HG03457 (cell line): ENCODE measurements around the gene DONSON.
"Not testable (repeated sequence)": the region's sequence is repeated elsewhere in the genome, so short reads cannot be mapped to it uniquely, and the experiment has no call there.

Experiments
- ATAC-seq: cut with Tn5 transposase; IDR thresholded peaks from one replicate; pipeline ENCODE4 v1.9.1; 2021; ENCODE audit warnings: moderate number of reproducible peaks; ENCODE audit not compliant: unreplicated experiment

The DONSON gene, protein sequence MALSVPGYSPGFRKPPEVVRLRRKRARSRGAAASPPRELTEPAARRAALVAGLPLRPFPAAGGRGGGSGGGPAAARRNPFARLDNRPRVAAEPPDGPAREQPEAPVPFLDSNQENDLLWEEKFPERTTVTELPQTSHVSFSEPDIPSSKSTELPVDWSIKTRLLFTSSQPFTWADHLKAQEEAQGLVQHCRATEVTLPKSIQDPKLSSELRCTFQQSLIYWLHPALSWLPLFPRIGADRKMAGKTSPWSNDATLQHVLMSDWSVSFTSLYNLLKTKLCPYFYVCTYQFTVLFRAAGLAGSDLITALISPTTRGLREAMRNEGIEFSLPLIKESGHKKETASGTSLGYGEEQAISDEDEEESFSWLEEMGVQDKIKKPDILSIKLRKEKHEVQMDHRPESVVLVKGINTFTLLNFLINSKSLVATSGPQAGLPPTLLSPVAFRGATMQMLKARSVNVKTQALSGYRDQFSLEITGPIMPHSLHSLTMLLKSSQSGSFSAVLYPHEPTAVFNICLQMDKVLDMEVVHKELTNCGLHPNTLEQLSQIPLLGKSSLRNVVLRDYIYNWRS

DNA sequence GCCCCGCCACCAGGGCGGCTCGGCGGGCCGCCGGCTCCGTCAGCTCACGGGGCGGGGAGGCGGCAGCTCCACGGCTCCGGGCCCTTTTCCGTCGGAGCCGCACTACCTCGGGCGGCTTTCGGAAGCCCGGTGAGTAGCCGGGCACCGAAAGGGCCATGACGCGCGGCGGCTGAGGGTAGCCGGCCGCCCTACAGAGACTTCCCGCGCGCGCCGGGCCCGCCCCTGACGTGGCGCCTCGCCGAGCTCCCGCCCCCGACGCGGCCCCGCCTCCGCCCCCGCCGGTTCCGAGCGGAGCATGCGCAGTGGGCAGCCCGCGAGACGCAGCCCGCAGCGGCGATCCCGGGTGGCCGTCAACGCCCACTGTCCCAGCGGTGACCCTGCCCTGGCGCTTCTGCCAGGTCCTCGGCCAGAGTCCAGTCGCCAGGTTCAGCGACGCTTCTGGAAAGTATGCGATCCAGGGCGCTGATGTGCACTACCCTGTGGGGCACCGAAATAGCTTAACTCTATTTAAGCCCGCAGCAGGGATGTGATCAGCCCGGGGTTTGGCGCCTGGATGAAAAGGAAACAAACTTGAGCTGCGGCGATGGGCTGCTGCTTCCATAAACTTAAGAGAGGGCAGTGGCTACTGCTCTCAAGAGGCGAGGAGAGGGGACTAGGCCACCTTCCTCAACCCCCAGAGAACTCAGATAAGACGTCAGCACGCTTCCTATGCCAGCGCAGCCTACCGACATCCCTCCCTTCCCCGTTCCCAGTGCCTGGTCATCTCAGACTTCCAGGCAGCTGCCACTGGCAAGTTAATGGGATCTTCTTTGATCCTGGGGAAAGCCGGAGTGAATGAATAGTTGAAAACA lies at the start of gene DONSON:
TSS of gene DONSON (minus strand) at position 200 of the 851 bp plus-strand sequence. CDS start at position 157, 43 bp downstream.
- peak; percentile 89 for ATAC-seq

DNA sequence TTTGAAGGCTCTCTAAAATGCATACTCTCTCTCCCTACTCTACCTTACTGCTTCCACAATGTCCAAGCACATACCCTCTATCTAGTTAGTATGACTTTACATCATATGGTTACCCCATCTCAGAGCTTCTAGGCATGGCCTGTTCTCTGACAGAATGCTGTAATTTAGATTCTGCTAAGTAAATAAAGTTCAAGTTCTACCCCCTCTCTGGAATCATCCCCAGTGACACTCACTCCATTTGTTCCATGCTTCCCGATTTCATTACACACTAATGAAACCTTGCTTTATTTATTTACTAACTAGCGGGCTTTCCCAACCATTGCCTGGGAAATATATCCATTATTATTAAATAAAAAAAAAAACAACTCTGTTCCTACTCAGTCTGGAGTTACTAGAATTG lies 45.8 kb upstream of the DONSON start:
- no peak for ATAC-seq

DNA sequence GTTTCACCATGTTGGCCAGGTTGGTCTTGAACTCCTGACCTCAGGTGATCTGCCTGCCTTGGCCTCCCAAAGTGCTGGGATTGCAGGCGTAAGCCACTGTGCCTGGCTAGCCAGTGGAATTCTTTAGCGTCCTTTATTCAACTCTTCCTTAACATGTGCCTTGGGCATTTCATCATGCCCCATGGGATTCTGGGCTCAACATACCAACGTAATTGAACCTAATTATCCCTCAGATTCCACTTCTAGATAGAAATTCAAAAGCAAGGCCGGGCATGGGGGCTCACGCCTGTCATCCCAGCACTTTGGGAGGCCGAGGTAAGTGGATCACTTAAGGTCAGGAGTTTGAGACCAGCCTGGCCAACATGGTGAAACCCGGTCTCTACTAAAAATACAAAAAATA lies 37.7 kb upstream of the DONSON start:
- not testable (repeated sequence) for ATAC-seq

DNA sequence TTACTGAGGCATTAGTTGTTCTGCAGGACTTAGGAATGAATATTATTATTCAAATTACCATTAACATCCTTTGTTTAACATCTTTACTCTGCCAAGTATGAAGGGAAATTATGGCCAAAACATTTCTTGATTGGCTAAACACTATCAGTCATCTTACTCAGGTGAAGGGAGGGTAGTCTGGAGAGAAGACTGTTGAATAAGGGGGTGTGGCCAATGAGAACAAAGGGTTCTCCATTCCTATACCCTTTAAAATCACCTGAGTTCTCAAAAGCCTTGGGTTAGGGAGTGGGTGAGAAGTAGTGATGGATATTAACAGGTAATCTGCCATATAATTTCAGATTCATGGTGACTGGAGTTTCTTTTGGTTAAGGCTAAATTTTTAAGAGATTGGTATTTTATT lies 33.8 kb upstream of the DONSON start:
- no peak for ATAC-seq

DNA sequence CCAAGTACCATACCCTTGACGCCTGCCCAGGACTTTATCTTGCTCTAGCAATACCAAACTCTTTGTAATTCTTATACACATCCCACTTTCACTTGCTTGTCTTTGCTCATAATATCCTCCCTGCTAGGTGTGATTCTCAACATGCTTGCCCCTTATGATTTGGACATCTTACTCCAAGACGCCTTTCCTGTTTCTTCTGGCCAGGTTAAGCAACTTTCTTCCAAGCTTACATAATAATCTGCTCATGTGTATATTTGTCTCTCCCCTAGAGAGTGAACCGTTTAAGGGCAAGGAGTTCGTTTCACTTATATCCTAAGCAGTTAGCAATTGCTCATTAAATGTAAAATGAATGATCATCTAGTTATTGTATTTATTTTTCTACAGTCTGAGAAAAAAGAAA lies 31.2 kb upstream of the DONSON start:
- ATAC-seq, result no peak

DNA sequence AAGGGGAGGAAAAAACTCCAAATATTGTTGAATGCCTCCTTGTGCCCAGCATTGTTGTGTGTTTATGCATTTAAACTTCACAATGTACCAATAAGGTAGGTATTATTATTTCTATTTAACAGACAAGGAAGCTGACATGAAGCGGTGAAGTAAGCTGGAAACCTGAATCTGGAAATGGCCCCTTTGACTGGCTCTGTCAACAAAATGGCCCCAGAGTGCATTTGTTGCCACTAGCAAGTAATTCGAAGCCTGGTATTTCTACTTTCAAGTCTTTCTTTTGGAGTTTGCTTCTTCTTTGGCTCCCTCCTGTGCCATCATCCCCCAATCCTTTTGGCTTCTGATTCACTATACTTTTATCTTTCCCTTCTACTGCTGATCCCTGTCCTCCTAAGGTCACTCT lies 29.9 kb upstream of the DONSON start:
- ATAC-seq, result no peak

DNA sequence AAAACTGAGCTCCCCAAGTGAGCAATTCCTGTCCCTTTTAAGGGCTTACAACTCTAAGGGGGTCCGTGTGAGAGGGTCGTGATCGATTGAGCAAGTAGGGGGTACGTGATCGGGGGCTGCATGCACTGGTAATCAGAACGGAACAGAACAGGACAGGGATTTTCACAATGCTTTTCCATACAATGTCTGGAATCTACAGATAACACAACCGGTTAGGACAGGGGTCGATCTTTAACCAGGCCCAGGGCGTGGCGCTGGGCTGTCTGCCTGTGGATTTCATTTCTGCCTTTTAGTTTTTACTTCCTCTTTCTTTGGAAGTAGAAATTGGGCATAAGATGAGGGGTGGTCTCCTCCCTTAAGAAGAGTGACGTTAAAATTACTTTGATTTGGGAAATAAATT lies 29.1 kb upstream of the DONSON start:
- not testable (repeated sequence) for ATAC-seq

DNA sequence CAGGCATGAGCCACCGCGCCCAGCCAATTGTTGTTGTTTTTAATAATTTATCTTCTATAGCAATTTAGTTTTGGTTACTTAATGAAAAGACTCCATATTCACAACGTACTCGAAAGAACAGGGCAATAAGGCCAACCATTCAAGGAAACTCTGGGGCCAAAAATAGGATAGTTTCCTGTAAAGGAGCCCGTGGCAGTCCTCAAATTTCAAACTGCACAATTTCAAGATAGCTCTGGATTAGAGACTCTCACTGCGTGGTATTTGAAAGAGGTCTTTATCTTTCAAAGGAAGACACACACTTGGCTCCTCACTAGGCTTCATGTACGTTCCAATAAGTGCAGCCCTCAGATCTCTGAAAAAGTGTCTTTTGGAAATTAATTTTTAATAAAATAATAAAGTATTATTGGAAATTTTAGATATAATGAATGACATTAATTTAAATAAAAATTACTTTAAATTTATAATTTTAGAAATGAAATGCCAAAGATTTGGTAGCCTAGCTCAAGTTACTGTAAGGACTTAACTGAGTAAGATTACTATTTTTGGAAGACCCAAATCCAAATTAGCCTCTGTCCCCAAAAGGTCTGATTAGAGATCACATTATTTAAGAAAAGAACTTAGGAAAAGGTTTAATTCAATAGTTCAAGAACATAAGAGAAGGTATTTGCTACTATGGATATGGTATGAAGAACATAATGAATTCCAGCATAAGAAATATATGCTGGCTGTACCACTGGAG lies 22.7 kb upstream of the DONSON start:
- no peak for ATAC-seq

DNA sequence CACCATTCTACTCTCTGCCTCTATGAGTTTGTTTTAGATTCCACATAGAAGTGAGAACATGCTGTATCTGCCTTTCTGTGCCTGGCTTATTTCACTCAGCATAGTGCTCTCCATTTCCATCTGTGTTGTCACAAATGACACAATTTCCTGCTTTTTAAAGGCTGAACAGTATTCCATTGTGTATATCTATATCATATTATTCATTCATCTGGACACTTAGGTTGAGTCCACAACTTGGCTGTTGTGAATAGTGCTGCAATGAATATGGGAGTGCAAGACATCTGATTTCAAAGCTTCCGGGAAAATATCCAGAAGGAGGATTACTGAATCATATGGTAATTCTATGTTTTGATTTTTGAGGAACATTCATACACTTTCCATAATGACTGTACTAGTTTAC lies 20.1 kb upstream of the DONSON start:
- ATAC-seq, result no peak

DNA sequence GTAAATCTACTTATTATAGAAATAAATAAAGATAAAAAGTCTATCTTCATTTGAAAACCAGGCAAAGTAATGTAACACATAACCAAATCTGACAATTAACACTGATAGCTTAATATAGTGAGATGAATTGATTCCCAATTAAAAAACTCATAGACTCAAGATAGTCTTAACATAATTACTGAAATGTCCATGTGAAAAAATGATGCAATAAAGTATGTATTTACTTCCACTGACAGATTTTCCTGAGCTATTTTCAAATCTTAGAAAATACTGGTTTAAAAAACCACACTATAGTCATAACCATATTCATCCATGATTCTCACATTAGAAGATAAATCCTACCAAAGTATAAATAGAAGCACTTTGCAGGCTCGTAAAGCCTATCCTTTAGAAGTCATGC lies 9.6 kb upstream of the DONSON start:
- no peak for ATAC-seq

DNA sequence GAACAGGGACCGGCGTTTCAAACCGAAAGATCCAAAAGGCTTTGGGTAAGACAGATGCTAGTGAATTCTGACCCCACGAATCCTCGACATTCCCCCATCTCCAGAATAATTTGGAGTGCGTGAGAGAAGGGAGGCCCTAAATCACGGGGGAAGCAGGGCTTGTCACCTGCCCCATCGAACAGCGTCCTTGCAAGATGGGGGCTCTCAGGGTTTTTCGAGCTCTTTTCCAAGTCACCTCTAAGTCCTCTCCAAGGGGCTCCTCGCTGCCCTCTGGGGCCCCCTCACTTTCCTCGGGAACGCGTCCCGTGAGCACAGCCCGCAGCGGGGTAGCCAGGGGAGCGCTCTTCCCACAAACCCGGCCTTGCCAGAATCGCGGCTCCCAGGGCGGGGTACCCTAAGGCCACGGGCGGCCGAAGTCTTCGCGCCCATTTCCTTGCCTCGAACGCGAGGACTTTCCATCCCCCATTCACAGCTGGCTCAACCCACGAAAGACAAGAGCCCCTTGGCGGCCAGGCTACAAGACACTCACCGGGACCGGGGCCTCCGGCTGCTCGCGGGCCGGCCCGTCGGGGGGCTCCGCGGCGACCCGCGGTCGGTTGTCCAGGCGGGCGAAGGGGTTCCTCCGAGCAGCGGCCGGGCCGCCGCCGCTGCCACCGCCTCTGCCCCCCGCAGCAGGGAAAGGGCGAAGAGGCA lies 546 bp downstream of the DONSON start:
- ATAC-seq, result no peak

DNA sequence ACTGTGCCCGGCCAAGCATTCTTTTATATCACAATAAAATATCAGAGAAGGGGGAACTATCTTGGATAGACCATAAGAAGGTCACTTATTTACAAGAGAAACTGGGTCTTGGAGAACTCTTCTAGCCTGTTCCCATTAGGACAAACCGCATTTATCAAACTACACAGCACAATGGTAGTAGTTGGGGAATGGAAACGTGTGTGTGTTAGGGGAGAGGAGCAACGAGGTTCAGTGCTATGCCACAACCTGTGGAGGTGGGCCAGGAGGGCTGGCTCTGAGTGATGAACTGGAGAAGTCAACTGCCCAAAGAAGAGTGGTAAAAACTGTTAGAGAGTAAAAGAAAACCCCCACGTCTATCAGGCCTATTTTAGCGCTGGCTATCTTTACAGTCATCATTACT lies 1.6 kb downstream of the DONSON start:
- no peak for ATAC-seq

DNA sequence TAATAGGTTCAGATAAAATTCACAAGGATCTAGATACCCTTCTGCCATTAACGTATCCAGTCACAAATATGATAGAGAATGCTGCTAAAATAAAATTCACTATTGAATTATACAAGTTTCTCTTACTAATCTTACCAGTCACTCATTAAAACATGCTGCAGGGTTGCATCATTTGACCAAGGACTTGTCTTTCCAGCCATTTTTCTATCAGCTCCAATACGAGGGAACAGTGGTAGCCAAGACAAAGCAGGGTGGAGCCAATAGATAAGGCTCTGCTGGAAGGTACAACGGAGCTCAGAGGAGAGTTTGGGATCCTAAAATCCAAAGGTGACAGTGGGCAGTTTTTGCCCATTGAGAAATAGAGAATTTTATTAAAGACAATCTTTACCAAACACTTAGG lies 4.0 kb downstream of the DONSON start:
- no peak for ATAC-seq

DNA sequence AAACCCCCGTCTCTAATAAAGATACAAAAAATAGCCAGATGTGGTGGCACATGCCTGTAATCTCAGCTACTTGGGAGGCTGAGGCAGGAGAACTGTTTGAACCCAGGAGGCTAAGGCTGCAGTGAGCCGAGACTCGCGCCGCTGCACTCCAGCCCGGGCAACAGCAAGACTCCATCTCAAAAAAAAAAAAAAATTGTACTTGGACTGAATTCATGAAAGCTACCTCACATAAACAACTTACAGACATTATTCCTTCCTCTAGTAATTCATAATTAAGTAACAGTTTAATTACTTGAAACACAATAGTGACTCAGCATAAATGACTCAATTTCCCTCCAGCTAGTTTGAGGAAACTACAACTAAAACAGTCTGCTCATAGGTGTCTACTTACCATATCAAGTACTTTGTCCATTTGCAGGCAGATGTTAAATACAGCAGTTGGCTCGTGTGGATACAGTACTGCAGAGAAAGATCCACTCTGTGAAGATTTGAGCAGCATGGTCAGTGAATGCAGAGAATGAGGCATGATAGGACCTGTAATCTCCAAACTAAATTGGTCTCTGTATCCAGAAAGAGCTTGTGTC lies 9.4 kb downstream of the DONSON start:
- ATAC-seq, result no peak

DNA sequence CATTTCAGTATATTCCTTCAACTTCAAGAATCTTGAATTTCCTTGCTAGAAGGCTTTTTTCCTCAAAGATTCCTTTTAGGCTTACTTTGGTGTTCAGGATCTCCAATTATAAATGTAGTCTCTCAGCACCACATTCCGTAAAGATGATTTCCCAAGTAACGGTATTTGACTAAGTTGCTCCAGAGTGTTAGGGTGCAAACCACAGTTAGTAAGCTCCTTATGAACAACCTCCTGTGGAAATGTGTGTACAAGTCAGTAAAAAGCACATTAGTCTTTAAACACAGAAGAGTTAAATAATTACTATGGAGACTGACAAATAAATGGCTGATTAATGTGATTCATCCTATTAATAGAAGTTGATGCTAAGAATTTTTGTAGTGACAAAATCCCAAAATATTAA lies 10.3 kb downstream of the DONSON start:
- no peak for ATAC-seq

DNA sequence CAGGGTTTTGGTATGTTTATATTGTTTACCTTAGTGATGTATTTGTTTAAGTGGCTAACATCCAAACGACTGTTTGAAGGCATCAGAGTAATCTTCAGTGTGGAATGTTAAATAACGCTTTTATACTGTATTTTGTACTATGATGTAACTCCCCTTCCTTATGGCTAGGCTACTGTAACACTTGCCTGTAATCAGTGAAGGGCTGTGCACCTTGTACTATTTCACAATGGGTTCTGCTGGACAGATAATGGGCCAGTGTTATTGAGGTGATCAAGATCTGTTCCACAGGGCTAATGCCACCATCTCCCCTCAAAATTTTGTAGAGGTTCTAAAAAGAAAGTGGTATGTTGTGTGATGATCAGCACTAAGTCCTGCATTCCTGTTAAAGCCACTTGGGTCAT lies 11.7 kb downstream of the DONSON start:
- not testable (repeated sequence) for ATAC-seq

DNA sequence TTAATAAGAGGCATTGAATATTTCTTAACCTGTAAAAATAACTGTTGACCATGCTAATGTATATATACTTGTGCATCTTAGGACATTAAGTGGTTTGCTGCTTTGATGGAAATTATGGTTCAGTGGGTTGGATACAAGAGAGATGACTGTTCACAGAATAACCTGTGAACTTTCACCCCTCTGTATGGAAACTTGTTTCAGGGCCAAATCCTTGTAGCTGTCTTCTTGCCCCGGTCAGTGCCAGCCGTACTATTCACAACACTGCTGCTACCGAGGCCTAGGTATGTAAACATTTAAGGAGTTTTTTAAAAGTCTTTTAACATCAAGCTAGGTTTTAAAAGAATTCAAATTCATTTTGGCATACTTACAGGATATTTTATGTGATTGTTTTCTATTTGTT lies 16.1 kb downstream of the DONSON start:
- no peak for ATAC-seq

DNA sequence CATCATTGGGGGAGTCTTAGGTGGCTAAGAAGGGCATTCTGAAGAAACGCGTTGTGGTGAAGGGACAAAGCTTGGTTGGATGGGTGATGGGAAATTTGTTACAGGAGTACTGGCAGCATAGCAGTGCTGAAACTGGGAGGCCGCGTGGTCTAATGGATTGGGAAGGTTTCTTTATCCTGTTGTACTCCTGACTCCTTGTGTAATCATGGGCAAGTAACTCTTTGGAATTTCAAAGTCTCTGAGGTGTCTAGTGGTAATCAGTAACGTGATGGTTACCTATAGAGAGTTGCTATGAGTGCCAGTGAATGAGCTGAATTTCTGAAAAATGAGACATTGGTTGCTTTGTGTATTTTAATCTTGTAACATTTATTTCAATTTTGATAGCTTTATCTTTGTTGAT lies 18.5 kb downstream of the DONSON start:
- no peak for ATAC-seq

DNA sequence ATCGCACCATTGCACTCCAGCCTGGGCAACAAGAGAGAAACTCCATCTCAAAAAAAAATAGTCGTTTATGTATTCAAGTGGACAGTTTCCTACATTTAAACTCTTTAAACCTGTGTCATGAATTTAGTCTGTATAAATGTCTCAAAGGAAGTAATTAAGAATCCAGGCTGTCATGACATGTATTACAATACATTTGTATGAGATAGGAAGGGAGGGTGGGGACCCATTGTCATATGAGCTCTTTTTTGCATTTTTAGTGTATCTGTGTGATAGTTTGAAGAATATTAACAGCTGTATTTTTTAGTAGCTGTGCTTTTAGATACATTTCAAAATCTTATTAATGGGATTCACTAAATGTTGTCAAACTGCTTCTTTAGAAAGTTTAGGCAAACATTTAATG lies 20.0 kb downstream of the DONSON start:
- no peak for ATAC-seq

DNA sequence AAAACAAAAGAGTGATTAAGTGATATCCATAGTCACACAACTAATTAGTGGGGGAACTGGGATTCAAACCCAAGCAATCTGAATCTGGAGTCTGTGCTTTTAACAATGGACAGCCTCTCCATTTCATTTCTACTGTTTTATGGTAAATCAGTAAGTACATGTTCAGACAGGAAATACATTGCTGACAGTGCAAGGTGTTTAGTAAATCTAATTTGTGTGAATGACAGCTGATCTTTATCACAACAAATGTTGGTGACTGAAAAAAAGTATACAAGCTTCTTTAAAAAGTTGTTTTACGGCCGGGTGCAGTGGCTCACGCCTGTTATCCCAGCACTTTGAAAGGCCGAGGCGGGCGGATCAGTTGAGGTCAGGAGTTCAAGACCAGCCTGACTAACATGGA lies 20.6 kb downstream of the DONSON start:
- no peak for ATAC-seq
